ENCODE results near the gene DSCAML1. TPM values are rescaled to one million over a fixed set of nuclear protein-coding genes. Genes with fewer than 3 reads are reported as not detected.

DSCAML1 gene
- total RNA-seq, 2 donors from 2014 or later: 0.08 TPM; not detected in 1

GRCh38 chr11:117551761-117552343 is 245.2 kb downstream of the DSCAML1 start:
- Mint-ChIP-seq H3K4me1 (ENCODE audit: low read depth in 2 of 2) (no peaks in the 10 kb centered on the region), H3K27ac (no peak overlapping the region), H3K27me3 (peaks cover 21 to 22% of the 10 kb centered on the region in 2 donors), H3K36me3 (no peaks in the 10 kb centered on the region), H3K4me3 (no peak overlapping the region), H3K9me3 (no peaks in the 10 kb centered on the region)
- no peak for ATAC-seq
- DNase-seq (ENCODE audit: low spot score): no peak

- Mint-ChIP-seq H3K27me3 (peaks cover 12 to 20% of the 10 kb centered on the region in 2 donors), H3K36me3 (no peaks in the 10 kb centered on the region), H3K9me3 (no peaks in the 10 kb centered on the region), H3K4me1 (ENCODE audit: low read depth in 2 of 2) (no peaks in the 10 kb centered on the region), H3K27ac (no peak overlapping the region), H3K4me3 (no peak overlapping the region)
- no peak for ATAC-seq
- DNase-seq (ENCODE audit: low spot score): no peak
These were observed 246.6 kb downstream of the DSCAML1 start for GRCh38 chr11:117550466-117550865.

- Mint-ChIP-seq H3K9me3 (no peaks in the 10 kb centered on the region), H3K36me3 (no peaks in the 10 kb centered on the region), H3K4me3 (no peak overlapping the region), H3K4me1 (ENCODE audit: low read depth in 2 of 2) (no peaks in the 10 kb centered on the region), H3K27ac (no peak overlapping the region), H3K27me3 (peaks cover 5 to 15% of the 10 kb centered on the region in 2 donors)
- ATAC-seq: no peak
- DNase-seq (ENCODE audit: low spot score): no peak
These were observed 247.6 kb downstream of the DSCAML1 start for GRCh38 chr11:117549417-117549816.

- Mint-ChIP-seq H3K4me3 (no peak overlapping the region), H3K9me3 (no peaks in the 10 kb centered on the region), H3K4me1 (ENCODE audit: low read depth in 2 of 2) (no peaks in the 10 kb centered on the region), H3K27ac (no peak overlapping the region), H3K36me3 (no peaks in the 10 kb centered on the region), H3K27me3 (peaks cover 5 to 15% of the 10 kb centered on the region in 2 donors)
- DNase-seq (ENCODE audit: low spot score) (no peak), ATAC-seq (no peak)
These were observed 248.1 kb downstream of the DSCAML1 start for GRCh38 chr11:117548876-117549275.

GRCh38 chr11:117547946-117548345 is 249.1 kb downstream of the DSCAML1 start:
- no peak overlapping the region for H3K4me3 Mint-ChIP-seq
- DNase-seq (ENCODE audit: low spot score): no peak
- H3K27ac Mint-ChIP-seq: no peak overlapping the region
- ATAC-seq: no peak
- H3K36me3 Mint-ChIP-seq: no peaks in the 10 kb centered on the region
- no peaks in the 10 kb centered on the region for H3K4me1 Mint-ChIP-seq (ENCODE audit: low read depth in 2 of 2)
- H3K27me3 Mint-ChIP-seq: peaks cover 3 to 15% of the 10 kb centered on the region in 2 donors
- H3K9me3 Mint-ChIP-seq: no peaks in the 10 kb centered on the region

GRCh38 chr11:117547195-117547850 is 249.7 kb downstream of the DSCAML1 start:
- Mint-ChIP-seq H3K9me3 (no peaks in the 10 kb centered on the region), H3K27ac (no peak overlapping the region), H3K36me3 (no peaks in the 10 kb centered on the region), H3K4me3 (no peak overlapping the region), H3K27me3 (peaks cover 7 to 15% of the 10 kb centered on the region in 2 donors), H3K4me1 (ENCODE audit: low read depth in 2 of 2) (no peaks in the 10 kb centered on the region)
- no peak for ATAC-seq
- no peak for DNase-seq (ENCODE audit: low spot score)

- Mint-ChIP-seq H3K4me1 (ENCODE audit: low read depth in 2 of 2) (no peaks in the 10 kb centered on the region), H3K4me3 (no peak overlapping the region), H3K27me3 (peaks cover 7 to 13% of the 10 kb centered on the region in 2 donors), H3K36me3 (no peaks in the 10 kb centered on the region), H3K9me3 (no peaks in the 10 kb centered on the region), H3K27ac (no peak overlapping the region)
- no peak for DNase-seq (ENCODE audit: low spot score)
- ATAC-seq: no peak
These were observed 250.4 kb downstream of the DSCAML1 start for GRCh38 chr11:117546431-117547194.

- H3K27ac Mint-ChIP-seq: no peak overlapping the region
- H3K4me1 Mint-ChIP-seq (ENCODE audit: low read depth in 2 of 2): no peaks in the 10 kb centered on the region
- ATAC-seq (no peak), DNase-seq (ENCODE audit: low spot score) (no peak)
- H3K27me3 Mint-ChIP-seq: peaks cover 7 to 9% of the 10 kb centered on the region in 2 donors
- H3K9me3 Mint-ChIP-seq: no peaks in the 10 kb centered on the region
- no peak overlapping the region for H3K4me3 Mint-ChIP-seq
- H3K36me3 Mint-ChIP-seq: no peaks in the 10 kb centered on the region
These were observed 251.3 kb downstream of the DSCAML1 start for GRCh38 chr11:117545706-117546105.

GRCh38 chr11:117544130-117544800 is 252.8 kb downstream of the DSCAML1 start:
- no peak for ATAC-seq
- Mint-ChIP-seq H3K27me3 (peaks cover 6 to 7% of the 10 kb centered on the region in 2 donors), H3K4me1 (ENCODE audit: low read depth in 2 of 2) (no peaks in the 10 kb centered on the region), H3K27ac (no peak overlapping the region), H3K36me3 (no peaks in the 10 kb centered on the region), H3K9me3 (no peaks in the 10 kb centered on the region), H3K4me3 (no peak overlapping the region)
- DNase-seq (ENCODE audit: low spot score): no peak

- H3K4me3 Mint-ChIP-seq: no peak overlapping the region
- H3K27me3 Mint-ChIP-seq: peaks cover 10 to 17% of the 10 kb centered on the region in 2 donors
- H3K4me1 Mint-ChIP-seq (ENCODE audit: low read depth in 2 of 2): no peaks in the 10 kb centered on the region
- ATAC-seq (no peak), DNase-seq (ENCODE audit: low spot score) (no peak)
- H3K27ac Mint-ChIP-seq: no peak overlapping the region
- no peaks in the 10 kb centered on the region for H3K9me3 Mint-ChIP-seq
- H3K36me3 Mint-ChIP-seq: no peaks in the 10 kb centered on the region
These were observed 255.8 kb downstream of the DSCAML1 start for GRCh38 chr11:117541211-117541610.

GRCh38 chr11:117538263-117539135 is 258.5 kb downstream of the DSCAML1 start:
- Mint-ChIP-seq H3K4me3 (no peak overlapping the region), H3K36me3 (no peaks in the 10 kb centered on the region), H3K9me3 (no peaks in the 10 kb centered on the region), H3K4me1 (ENCODE audit: low read depth in 2 of 2) (no peaks in the 10 kb centered on the region), H3K27me3 (peaks cover 12 to 17% of the 10 kb centered on the region in 2 donors), H3K27ac (no peak overlapping the region)
- ATAC-seq: no peak
- no peak for DNase-seq (ENCODE audit: low spot score)

- DNase-seq (ENCODE audit: low spot score) (no peak), ATAC-seq (no peak)
- Mint-ChIP-seq H3K36me3 (no peaks in the 10 kb centered on the region), H3K27ac (no peak overlapping the region), H3K9me3 (no peaks in the 10 kb centered on the region), H3K4me1 (ENCODE audit: low read depth in 2 of 2) (no peaks in the 10 kb centered on the region), H3K27me3 (peaks cover 8 to 10% of the 10 kb centered on the region in 2 donors), H3K4me3 (no peak overlapping the region)
These were observed 261.1 kb downstream of the DSCAML1 start for GRCh38 chr11:117535850-117536411.
